Right atrium auricular region (tissue), 2 donors: ENCODE results near the gene PRSS16. TPM values are rescaled to one million over a fixed set of nuclear protein-coding genes. Genes with fewer than 3 reads are reported as not detected.

Experiments used
- DNase-seq: peaks from one replicate; pipeline ENCODE4 v3.0.0-alpha.2; 2019; ENCODE audit warnings: low spot score
- H3K27ac ChIP-seq, 2 donors: fragments of 200-600 bp; sonication (generic); 1 replicate in 1 of 2; 2 replicates in 1 of 2; pipeline ENCODE4 v1.5.1; 2016 to 2019
- H3K27me3 ChIP-seq, 2 donors: fragments of 200-600 bp; sonication (generic); one replicate each; pipeline versions ENCODE4 v1.5.1 to v1.6.0; 2017 to 2019
- H3K36me3 ChIP-seq: fragments of 200-600 bp; sonication (generic); one replicate; pipeline ENCODE4 v1.5.1; 2016
- H3K4me1 ChIP-seq, 2 donors: fragments of 200-600 bp; sonication (generic); one replicate each; pipeline versions ENCODE4 v1.5.1 to v1.6.0; 2017 to 2019
- H3K4me3 ChIP-seq, 2 donors: fragments of 200-600 bp; sonication (generic); 1 replicate in 1 of 2; 2 replicates in 1 of 2; pipeline ENCODE4 v1.5.1; 2017 to 2019; ENCODE audit warnings: mild to moderate bottlenecking in 1 of 2, moderate library complexity in 1 of 2
- H3K9me3 ChIP-seq, 2 donors: fragments of 200-600 bp; sonication (generic); one replicate each; pipeline ENCODE4 v1.5.1; 2019
- CTCF ChIP-seq, 2 donors: fragments of 200-600 bp; sonication (generic); IDR thresholded peaks; one replicate each; pipeline ENCODE4 v1.5.1; 2019; ENCODE audit warnings: antibody characterized with exemption in 2 of 2
- total RNA-seq, 2 donors: library from RNA; depleted of rRNA; stranded (reverse); fragments of >200 nt; gene quantifications; one replicate each; pipeline ENCODE4 v1.1.0, GENCODE V29; 2016

The PRSS16 gene, protein sequence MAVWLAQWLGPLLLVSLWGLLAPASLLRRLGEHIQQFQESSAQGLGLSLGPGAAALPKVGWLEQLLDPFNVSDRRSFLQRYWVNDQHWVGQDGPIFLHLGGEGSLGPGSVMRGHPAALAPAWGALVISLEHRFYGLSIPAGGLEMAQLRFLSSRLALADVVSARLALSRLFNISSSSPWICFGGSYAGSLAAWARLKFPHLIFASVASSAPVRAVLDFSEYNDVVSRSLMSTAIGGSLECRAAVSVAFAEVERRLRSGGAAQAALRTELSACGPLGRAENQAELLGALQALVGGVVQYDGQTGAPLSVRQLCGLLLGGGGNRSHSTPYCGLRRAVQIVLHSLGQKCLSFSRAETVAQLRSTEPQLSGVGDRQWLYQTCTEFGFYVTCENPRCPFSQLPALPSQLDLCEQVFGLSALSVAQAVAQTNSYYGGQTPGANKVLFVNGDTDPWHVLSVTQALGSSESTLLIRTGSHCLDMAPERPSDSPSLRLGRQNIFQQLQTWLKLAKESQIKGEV
- total RNA-seq, result 1 to 10 TPM in 1 of 2 donors, not detected in 1; 1.7 TPM

DNA sequence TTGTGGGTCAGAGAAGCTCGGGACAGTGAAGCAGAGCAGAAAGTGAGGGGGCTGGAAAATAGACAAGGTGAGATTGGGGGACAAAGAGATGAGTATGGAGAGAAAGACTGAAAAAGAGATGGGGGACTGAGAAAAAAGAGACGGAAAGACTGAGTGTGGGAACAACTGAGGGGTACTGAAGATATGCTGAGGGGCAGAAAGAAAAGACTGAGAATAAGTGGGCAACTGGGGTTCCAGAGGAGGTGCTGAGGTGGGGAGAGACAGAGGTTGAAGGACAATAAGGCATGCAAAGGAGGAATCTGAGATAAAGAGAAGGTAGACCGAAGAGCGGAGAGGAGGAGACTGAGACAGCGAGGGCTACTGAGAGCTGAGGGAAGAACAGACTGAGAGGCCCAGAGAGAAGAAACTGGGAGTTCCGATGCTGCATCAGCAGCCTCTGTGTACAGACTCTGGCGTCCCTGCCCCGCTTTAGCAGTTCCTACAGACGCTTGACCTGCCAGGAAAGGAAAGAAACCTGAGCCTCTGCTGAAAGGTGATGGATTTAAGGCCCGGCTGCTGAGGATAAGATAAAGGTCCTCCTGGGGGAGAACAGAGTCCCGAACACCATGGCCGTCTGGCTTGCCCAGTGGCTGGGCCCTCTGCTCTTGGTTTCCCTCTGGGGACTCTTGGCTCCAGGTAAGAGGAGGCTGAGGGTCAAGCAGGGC, at the start of gene PRSS16:
TSS of gene PRSS16 (plus strand) at position 569 of the 704 bp plus-strand sequence. CDS start at position 606, 37 bp downstream.
- Histone ChIP-seq H3K4me1 (peaks cover 0 to 15% of the 10 kb centered on the region in 2 donors), H3K27ac (no peak within 1 kb of the TSS), H3K9me3 (no peaks in the 10 kb centered on the region), H3K36me3 (no peaks in the 10 kb centered on the region), H3K4me3 (no peak within 1 kb of the TSS), H3K27me3 (peaks cover 0 to 16% of the 10 kb centered on the region in 2 donors)
- no peak for TF ChIP-seq CTCF (IDR thresholded peaks at IDR 0.05)
- DNase-seq, result no peak

GRCh38 chr6:27205375-27206278, 41.9 kb upstream of the PRSS16 start:
- H3K27ac ChIP-seq, result no peak overlapping the region
- H3K9me3 ChIP-seq, result no peaks in the 10 kb centered on the region
- H3K4me1 ChIP-seq, result no peaks in the 10 kb centered on the region
- no peak overlapping the region for H3K4me3 ChIP-seq
- DNase-seq, result no peak
- no peaks in the 10 kb centered on the region for H3K36me3 ChIP-seq
- no peak for TF ChIP-seq CTCF (IDR thresholded peaks at IDR 0.05)
- peaks cover 6 to 8% of the 10 kb centered on the region in 2 donors for H3K27me3 ChIP-seq

- TF ChIP-seq CTCF (IDR thresholded peaks at IDR 0.05), result no peak
- Histone ChIP-seq H3K27ac (no peak overlapping the region), H3K4me3 (no peak overlapping the region), H3K27me3 (peaks cover 6 to 8% of the 10 kb centered on the region in 2 donors), H3K36me3 (no peaks in the 10 kb centered on the region), H3K9me3 (no peaks in the 10 kb centered on the region), H3K4me1 (no peaks in the 10 kb centered on the region)
- DNase-seq, result no peak
Measured at GRCh38 chr6:27206806-27207205, 40.7 kb upstream of the PRSS16 start.

- TF ChIP-seq CTCF (IDR thresholded peaks at IDR 0.05), result no peak
- DNase-seq, result no peak
- Histone ChIP-seq H3K9me3 (no peaks in the 10 kb centered on the region), H3K36me3 (no peaks in the 10 kb centered on the region), H3K27me3 (peaks cover 6 to 8% of the 10 kb centered on the region in 2 donors), H3K4me3 (no peak overlapping the region), H3K4me1 (no peaks in the 10 kb centered on the region), H3K27ac (no peak overlapping the region)
Measured at GRCh38 chr6:27208042-27208441, 39.5 kb upstream of the PRSS16 start.

DNA sequence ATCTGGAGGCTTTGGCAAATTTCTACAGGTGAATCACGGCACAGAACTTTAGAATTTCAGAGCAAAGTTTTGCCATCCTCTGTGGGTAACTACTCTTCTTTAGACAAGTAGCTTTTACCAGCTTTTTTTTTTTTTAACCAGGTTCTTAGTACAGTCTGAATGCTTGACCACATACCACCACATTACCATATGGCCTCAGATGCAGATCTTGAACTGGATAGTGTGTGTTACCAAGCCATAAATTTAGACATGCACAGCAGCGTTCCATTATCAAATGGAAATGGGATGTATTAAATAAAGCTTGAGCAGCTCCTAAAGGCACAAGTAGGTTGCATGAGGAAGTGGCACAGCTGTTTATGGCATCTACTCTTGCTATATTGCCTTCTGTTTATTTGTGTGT, 38.3 kb upstream of the PRSS16 start:
- peaks cover 6 to 8% of the 10 kb centered on the region in 2 donors for H3K27me3 ChIP-seq

More for the DNA sequence above, 38.3 kb upstream of the PRSS16 start:
- no peaks in the 10 kb centered on the region for H3K36me3 ChIP-seq
- no peaks in the 10 kb centered on the region for H3K4me1 ChIP-seq
- H3K4me3 ChIP-seq, result no peak overlapping the region
- no peak for TF ChIP-seq CTCF (IDR thresholded peaks at IDR 0.05)
- no peak overlapping the region for H3K27ac ChIP-seq
- H3K9me3 ChIP-seq, result no peaks in the 10 kb centered on the region
- no peak for DNase-seq
